HG02623 (cell line): Measurements from ENCODE around the gene C2orf15.
A peak's percentile ranks its signal among the peaks of the same experiment; 100 is the strongest.
"Not testable (repeated sequence)": the region's sequence is repeated elsewhere in the genome, so short reads cannot be mapped to it uniquely, and the experiment has no call there.

Experiments
- ATAC-seq: cut with Tn5 transposase; IDR thresholded peaks from one replicate; pipeline ENCODE4 v1.9.1; 2021; ENCODE audit warnings: moderate library complexity; ENCODE audit not compliant: unreplicated experiment

The C2orf15 gene

GRCh38 chr2:99159594-99159993 is 18.1 kb downstream of the C2orf15 start:
- no peak for ATAC-seq

GRCh38 chr2:99166218-99166617 is 24.7 kb downstream of the C2orf15 start:
- no peak for ATAC-seq

GRCh38 chr2:99169534-99169933 is 28.0 kb downstream of the C2orf15 start:
- ATAC-seq = no peak

- ATAC-seq = no peak
These were observed 30.1 kb downstream of the C2orf15 start for GRCh38 chr2:99171377-99172140.

- ATAC-seq = peak; percentile 87
These were observed 39.5 kb downstream of the C2orf15 start, which contains the start of the genes MITD1 and MRPL30 for GRCh38 chr2:99180755-99181623. TSS of gene MITD1 (minus strand) at chr2:99181058. CDS start at chr2:99180981, 77 bp downstream. TSS of gene MRPL30 (plus strand) at chr2:99181184. CDS start at chr2:99186204, 5,020 bp downstream.

GRCh38 chr2:99181624-99182000 is 40.1 kb downstream of the C2orf15 start:
- no peak for ATAC-seq

GRCh38 chr2:99183025-99183424 is 41.5 kb downstream of the C2orf15 start:
- ATAC-seq = no peak

- ATAC-seq = no peak
These were observed 43.3 kb downstream of the C2orf15 start for GRCh38 chr2:99184811-99185210.

- ATAC-seq = no peak
These were observed 45.5 kb downstream of the C2orf15 start for GRCh38 chr2:99187011-99187410.

- no peak for ATAC-seq
These were observed 46.9 kb downstream of the C2orf15 start for GRCh38 chr2:99188357-99188756.

GRCh38 chr2:99190548-99190947 is 49.0 kb downstream of the C2orf15 start:
- no peak for ATAC-seq

GRCh38 chr2:99192364-99192763 is 50.9 kb downstream of the C2orf15 start:
- not testable (repeated sequence) for ATAC-seq

- no peak for ATAC-seq
These were observed 56.8 kb downstream of the C2orf15 start for GRCh38 chr2:99198103-99198841.

GRCh38 chr2:99200076-99200800 is 58.7 kb downstream of the C2orf15 start:
- ATAC-seq = no peak
